Measurements from ENCODE around the gene ARAP2.

ARAP2 gene

GRCh38 chr4:36207831-36208520 lies 36.3 kb downstream of the ARAP2 start:
- no peaks in the 10 kb centered on the region for H3K27me3 Mint-ChIP-seq
- H3K9me3 Mint-ChIP-seq, result no peaks in the 10 kb centered on the region
- peaks cover 66% of the 10 kb centered on the region for H3K4me1 Mint-ChIP-seq
- ATAC-seq (replicated peaks; ENCODE audit: extremely low read depth, poor library complexity, severe bottlenecking) (no peak), DNase-seq (ENCODE audit: low spot score in 2 of 2) (no peak)
- H3K36me3 Mint-ChIP-seq (ENCODE audit: insufficient read depth), result peaks cover 49% of the 10 kb centered on the region
- H3K27ac Mint-ChIP-seq (ENCODE audit: low read depth), result peak overlapping the region; percentile 88
- H3K4me3 Mint-ChIP-seq, result peak overlapping the region; percentile 50

- peak overlapping the region; percentile 88 for H3K27ac Mint-ChIP-seq (ENCODE audit: low read depth)
- no peaks in the 10 kb centered on the region for H3K9me3 Mint-ChIP-seq
- H3K27me3 Mint-ChIP-seq, result no peaks in the 10 kb centered on the region
- DNase-seq (ENCODE audit: low spot score in 2 of 2), result no peak
- H3K4me3 Mint-ChIP-seq, result peak overlapping the region; percentile 50
- H3K4me1 Mint-ChIP-seq, result peaks cover 69% of the 10 kb centered on the region
- H3K36me3 Mint-ChIP-seq (ENCODE audit: insufficient read depth), result peaks cover 46% of the 10 kb centered on the region
- no peak for ATAC-seq (replicated peaks; ENCODE audit: extremely low read depth, poor library complexity, severe bottlenecking)
These were observed 36.9 kb downstream of the ARAP2 start for GRCh38 chr4:36207367-36207766.

DNA sequence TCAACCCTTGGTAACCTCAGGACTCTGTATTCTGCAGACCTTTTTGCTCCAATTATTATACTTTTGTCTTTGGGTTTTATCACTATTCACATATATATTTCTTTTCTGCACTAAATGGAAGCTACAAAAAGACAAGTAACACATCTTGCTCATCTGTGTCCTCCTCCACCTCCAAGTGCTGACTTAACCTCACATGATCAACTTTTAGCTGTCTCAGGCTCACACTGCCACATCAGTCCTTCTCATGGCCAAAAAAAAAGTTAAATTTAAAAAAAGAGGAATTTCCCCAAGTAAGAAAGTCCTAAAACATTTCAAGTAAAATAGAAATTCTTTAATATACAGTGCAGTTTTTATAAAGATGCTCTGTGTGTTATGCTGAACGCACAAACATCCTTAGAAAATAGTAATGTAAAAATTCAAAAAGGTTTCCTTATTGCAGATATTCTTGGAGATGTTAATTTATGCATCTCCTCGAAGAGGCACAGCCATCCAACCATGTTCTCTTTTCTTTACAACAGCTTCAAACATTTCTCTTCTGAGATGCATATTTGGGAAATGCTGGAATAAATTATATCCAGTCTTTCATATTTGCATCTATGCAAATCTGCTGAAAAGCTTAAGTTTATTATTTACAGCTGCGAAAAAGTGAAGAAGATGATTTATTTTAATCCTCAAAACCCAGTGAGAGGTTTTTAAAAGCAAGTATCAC lies 37.6 kb downstream of the ARAP2 start:
- H3K27ac Mint-ChIP-seq (ENCODE audit: low read depth), result peak overlapping the region; percentile 79
- no peaks in the 10 kb centered on the region for H3K27me3 Mint-ChIP-seq
- H3K4me1 Mint-ChIP-seq, result peaks cover 67% of the 10 kb centered on the region
- H3K36me3 Mint-ChIP-seq (ENCODE audit: insufficient read depth), result peaks cover 40% of the 10 kb centered on the region
- ATAC-seq (replicated peaks; ENCODE audit: extremely low read depth, poor library complexity, severe bottlenecking) (no peak), DNase-seq (ENCODE audit: low spot score in 2 of 2) (no peak)
- H3K4me3 Mint-ChIP-seq, result peak overlapping the region; percentile 2
- H3K9me3 Mint-ChIP-seq, result no peaks in the 10 kb centered on the region

- Mint-ChIP-seq H3K4me1 (peaks cover 72% of the 10 kb centered on the region), H3K27ac (ENCODE audit: low read depth) (peak overlapping the region; percentile 79), H3K9me3 (no peaks in the 10 kb centered on the region), H3K27me3 (no peaks in the 10 kb centered on the region), H3K36me3 (ENCODE audit: insufficient read depth) (peaks cover 34% of the 10 kb centered on the region), H3K4me3 (peak overlapping the region; percentile 2)
- peak; percentile 25 for ATAC-seq (replicated peaks; ENCODE audit: extremely low read depth, poor library complexity, severe bottlenecking)
- DNase-seq (ENCODE audit: low spot score in 2 of 2), result no peak
These were observed 38.3 kb downstream of the ARAP2 start for GRCh38 chr4:36206012-36206411.

- Mint-ChIP-seq H3K27me3 (no peaks in the 10 kb centered on the region), H3K9me3 (no peaks in the 10 kb centered on the region), H3K27ac (ENCODE audit: low read depth) (no peak overlapping the region), H3K4me1 (peaks cover 48% of the 10 kb centered on the region), H3K36me3 (ENCODE audit: insufficient read depth) (peaks cover 11% of the 10 kb centered on the region), H3K4me3 (no peak overlapping the region)
- no peak for DNase-seq (ENCODE audit: low spot score in 2 of 2)
- no peak for ATAC-seq (replicated peaks; ENCODE audit: extremely low read depth, poor library complexity, severe bottlenecking)
These were observed 45.5 kb downstream of the ARAP2 start for GRCh38 chr4:36198861-36199260.

GRCh38 chr4:36198068-36198808 lies 46.1 kb downstream of the ARAP2 start:
- Mint-ChIP-seq H3K27ac (ENCODE audit: low read depth) (no peak overlapping the region), H3K4me3 (no peak overlapping the region), H3K4me1 (peaks cover 43% of the 10 kb centered on the region), H3K9me3 (no peaks in the 10 kb centered on the region), H3K27me3 (no peaks in the 10 kb centered on the region), H3K36me3 (ENCODE audit: insufficient read depth) (peaks cover 8% of the 10 kb centered on the region)
- ATAC-seq (replicated peaks; ENCODE audit: extremely low read depth, poor library complexity, severe bottlenecking) (no peak), DNase-seq (ENCODE audit: low spot score in 2 of 2) (no peak)

- Mint-ChIP-seq H3K4me3 (no peak overlapping the region), H3K27ac (ENCODE audit: low read depth) (no peak overlapping the region), H3K36me3 (ENCODE audit: insufficient read depth) (peaks cover 9% of the 10 kb centered on the region), H3K4me1 (peaks cover 42% of the 10 kb centered on the region), H3K27me3 (no peaks in the 10 kb centered on the region), H3K9me3 (no peaks in the 10 kb centered on the region)
- DNase-seq (ENCODE audit: low spot score in 2 of 2), result no peak
- no peak for ATAC-seq (replicated peaks; ENCODE audit: extremely low read depth, poor library complexity, severe bottlenecking)
These were observed 46.8 kb downstream of the ARAP2 start for GRCh38 chr4:36197501-36197900.

GRCh38 chr4:36196145-36196913 lies 48.0 kb downstream of the ARAP2 start:
- peaks cover 41% of the 10 kb centered on the region for H3K4me1 Mint-ChIP-seq
- H3K27ac Mint-ChIP-seq (ENCODE audit: low read depth), result peak overlapping the region; percentile 63
- peaks cover 10% of the 10 kb centered on the region for H3K36me3 Mint-ChIP-seq (ENCODE audit: insufficient read depth)
- ATAC-seq (replicated peaks; ENCODE audit: extremely low read depth, poor library complexity, severe bottlenecking) (no peak), DNase-seq (ENCODE audit: low spot score in 2 of 2) (no peak)
- no peaks in the 10 kb centered on the region for H3K27me3 Mint-ChIP-seq
- H3K9me3 Mint-ChIP-seq, result no peaks in the 10 kb centered on the region
- no peak overlapping the region for H3K4me3 Mint-ChIP-seq

DNA sequence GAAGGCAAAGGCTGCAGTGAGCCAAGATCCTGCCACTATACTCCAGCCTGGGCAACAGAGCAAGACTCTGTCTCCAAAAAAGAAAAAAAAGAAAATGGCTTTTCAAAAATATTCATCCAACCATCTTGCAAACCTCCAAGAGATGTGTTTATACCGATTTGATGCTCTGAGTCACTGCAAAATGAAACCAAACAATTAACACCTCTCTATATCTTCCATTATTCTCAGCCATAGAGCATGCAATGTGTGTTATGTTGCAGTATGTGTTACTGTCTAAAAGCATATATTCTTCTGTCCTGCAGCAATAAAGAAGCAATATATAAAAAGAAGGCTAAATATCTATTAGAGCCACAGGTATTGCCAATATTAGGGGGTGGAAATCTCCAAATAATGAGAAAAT lies 51.4 kb downstream of the ARAP2 start:
- peak; percentile 38 for ATAC-seq (replicated peaks; ENCODE audit: extremely low read depth, poor library complexity, severe bottlenecking)
- Mint-ChIP-seq H3K27ac (ENCODE audit: low read depth) (no peak overlapping the region), H3K9me3 (no peaks in the 10 kb centered on the region), H3K4me1 (peaks cover 68% of the 10 kb centered on the region), H3K27me3 (no peaks in the 10 kb centered on the region), H3K36me3 (ENCODE audit: insufficient read depth) (peaks cover 11% of the 10 kb centered on the region), H3K4me3 (peak overlapping the region; percentile 31)
- no peak for DNase-seq (ENCODE audit: low spot score in 2 of 2)

GRCh38 chr4:36189511-36190226 lies 54.6 kb downstream of the ARAP2 start:
- H3K9me3 Mint-ChIP-seq, result no peaks in the 10 kb centered on the region
- peak in 1 of 2 donors; percentile 54 for DNase-seq (ENCODE audit: low spot score in 2 of 2)
- H3K4me3 Mint-ChIP-seq, result peak overlapping the region; percentile 61
- no peaks in the 10 kb centered on the region for H3K27me3 Mint-ChIP-seq
- peaks cover 46% of the 10 kb centered on the region for H3K4me1 Mint-ChIP-seq
- H3K36me3 Mint-ChIP-seq (ENCODE audit: insufficient read depth), result peaks cover 24% of the 10 kb centered on the region
- peak overlapping the region; percentile 64 for H3K27ac Mint-ChIP-seq (ENCODE audit: low read depth)
- ATAC-seq (replicated peaks; ENCODE audit: extremely low read depth, poor library complexity, severe bottlenecking), result peak; percentile 89

DNA sequence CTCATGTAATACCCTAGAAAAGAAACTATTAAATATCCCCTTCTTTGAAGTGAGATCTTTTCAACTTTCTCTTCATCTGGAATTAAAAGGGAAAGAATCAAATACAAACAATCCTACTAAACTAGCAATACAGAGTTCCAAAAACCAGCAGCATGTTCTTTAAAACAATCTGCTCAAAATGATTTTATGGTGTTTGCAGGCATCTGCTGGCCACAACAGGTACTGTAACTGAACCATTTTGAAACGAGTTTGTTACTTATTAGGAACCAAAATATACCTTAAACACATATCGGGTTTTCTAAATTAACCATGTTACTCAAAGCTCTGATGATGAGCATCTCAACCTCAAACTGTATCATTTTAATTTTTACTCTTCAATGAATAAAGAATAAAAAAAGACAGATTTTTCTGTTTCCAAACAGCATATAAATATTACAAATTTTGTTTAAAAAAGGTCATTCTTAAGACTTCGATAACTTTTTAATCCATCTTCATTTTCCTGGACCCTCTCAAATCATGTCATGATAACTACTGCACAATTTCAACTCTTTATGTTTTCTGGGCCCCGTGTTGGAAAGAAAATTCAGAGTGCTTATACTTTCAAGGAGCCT lies 56.5 kb downstream of the ARAP2 start:
- Mint-ChIP-seq H3K27me3 (no peaks in the 10 kb centered on the region), H3K4me3 (no peak overlapping the region), H3K4me1 (peaks cover 42% of the 10 kb centered on the region), H3K27ac (ENCODE audit: low read depth) (peak overlapping the region; percentile 39), H3K9me3 (no peaks in the 10 kb centered on the region), H3K36me3 (ENCODE audit: insufficient read depth) (peaks cover 29% of the 10 kb centered on the region)
- ATAC-seq (replicated peaks; ENCODE audit: extremely low read depth, poor library complexity, severe bottlenecking) (no peak), DNase-seq (ENCODE audit: low spot score in 2 of 2) (no peak)
